Right atrium auricular region (tissue), 2 donors: Measurements from ENCODE around the gene LRRC52. TPM values are rescaled to one million over a fixed set of nuclear protein-coding genes. Genes with fewer than 3 reads are reported as not detected.

ENCODE experiments used
- DNase-seq: peaks from one replicate; pipeline ENCODE4 v3.0.0-alpha.2; 2019; ENCODE audit warnings: low spot score
- H3K27ac ChIP-seq, 2 donors: fragments of 200-600 bp; sonication (generic); 1 replicate in 1 of 2; 2 replicates in 1 of 2; pipeline ENCODE4 v1.5.1; 2016 to 2019
- H3K27me3 ChIP-seq, 2 donors: fragments of 200-600 bp; sonication (generic); one replicate each; pipeline versions ENCODE4 v1.5.1 to v1.6.0; 2017 to 2019
- H3K36me3 ChIP-seq: fragments of 200-600 bp; sonication (generic); one replicate; pipeline ENCODE4 v1.5.1; 2016
- H3K4me1 ChIP-seq, 2 donors: fragments of 200-600 bp; sonication (generic); one replicate each; pipeline versions ENCODE4 v1.5.1 to v1.6.0; 2017 to 2019
- H3K4me3 ChIP-seq, 2 donors: fragments of 200-600 bp; sonication (generic); 1 replicate in 1 of 2; 2 replicates in 1 of 2; pipeline ENCODE4 v1.5.1; 2017 to 2019; ENCODE audit warnings: mild to moderate bottlenecking in 1 of 2, moderate library complexity in 1 of 2
- H3K9me3 ChIP-seq, 2 donors: fragments of 200-600 bp; sonication (generic); one replicate each; pipeline ENCODE4 v1.5.1; 2019
- CTCF ChIP-seq, 2 donors: fragments of 200-600 bp; sonication (generic); IDR thresholded peaks; one replicate each; pipeline ENCODE4 v1.5.1; 2019; ENCODE audit warnings: antibody characterized with exemption in 2 of 2
- total RNA-seq, 2 donors: library from RNA; depleted of rRNA; stranded (reverse); fragments of >200 nt; gene quantifications; one replicate each; pipeline ENCODE4 v1.1.0, GENCODE V29; 2016

LRRC52 gene
- total RNA-seq, 2 donors from 2014 or later: not detected

GRCh38 chr1:165537356-165538109 is 6.3 kb upstream of the LRRC52 start:
- H3K27me3 ChIP-seq: no peaks in the 10 kb centered on the region
- H3K4me1 ChIP-seq: peaks cover 0 to 19% of the 10 kb centered on the region in 2 donors
- no peaks in the 10 kb centered on the region for H3K36me3 ChIP-seq
- DNase-seq: no peak
- no peak overlapping the region for H3K4me3 ChIP-seq
- no peaks in the 10 kb centered on the region for H3K9me3 ChIP-seq
- no peak overlapping the region for H3K27ac ChIP-seq
- TF ChIP-seq CTCF (IDR thresholded peaks at IDR 0.05): no peak

DNA sequence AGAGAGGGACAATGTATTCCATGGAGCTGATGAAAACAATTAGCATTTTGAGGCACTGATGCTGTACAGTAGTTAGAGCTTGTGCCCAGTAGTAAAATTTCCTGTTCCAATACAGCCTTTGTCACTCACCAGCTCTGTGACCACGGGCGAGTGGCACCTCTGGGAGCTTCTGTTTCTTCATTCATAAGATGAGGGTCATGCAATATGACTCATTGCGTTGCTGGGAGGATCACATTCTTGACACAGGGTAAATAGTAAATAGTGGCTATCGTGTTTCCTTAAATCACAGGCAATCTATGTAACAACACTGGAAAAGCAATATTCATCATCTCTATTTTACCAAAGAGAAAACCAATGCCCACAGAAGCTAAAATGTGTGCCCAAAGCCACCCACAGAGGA is 4.5 kb upstream of the LRRC52 start:
- no peak for TF ChIP-seq CTCF (IDR thresholded peaks at IDR 0.05)
- H3K27ac ChIP-seq: peak overlapping the region; percentile 60 to 62
- H3K4me1 ChIP-seq: peaks cover 0 to 32% of the 10 kb centered on the region in 2 donors
- no peaks in the 10 kb centered on the region for H3K36me3 ChIP-seq
- H3K9me3 ChIP-seq: no peaks in the 10 kb centered on the region
- H3K4me3 ChIP-seq: no peak overlapping the region
- no peak for DNase-seq
- no peaks in the 10 kb centered on the region for H3K27me3 ChIP-seq

DNA sequence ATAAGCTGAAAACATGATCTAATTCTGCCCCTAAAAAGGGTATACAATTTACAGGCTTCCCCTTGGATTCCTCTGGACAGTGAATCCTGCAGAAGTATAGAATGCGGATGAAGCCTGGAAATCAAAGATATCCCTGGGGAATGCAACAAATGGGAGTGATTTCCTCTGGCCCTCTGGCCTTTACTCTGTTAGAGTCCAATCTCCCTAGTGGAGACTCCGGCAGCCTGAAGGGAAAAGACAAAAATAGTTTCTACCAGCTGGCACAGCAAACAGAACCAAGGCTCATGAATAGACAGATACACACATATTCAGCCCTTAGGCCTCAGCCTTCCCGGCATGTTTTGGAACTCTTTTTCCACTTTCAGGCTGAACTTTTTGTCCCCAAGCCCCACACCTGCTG is 3.9 kb upstream of the LRRC52 start:
- peaks cover 0 to 35% of the 10 kb centered on the region in 2 donors for H3K4me1 ChIP-seq
- no peak for DNase-seq
- TF ChIP-seq CTCF (IDR thresholded peaks at IDR 0.05): no peak

DNA sequence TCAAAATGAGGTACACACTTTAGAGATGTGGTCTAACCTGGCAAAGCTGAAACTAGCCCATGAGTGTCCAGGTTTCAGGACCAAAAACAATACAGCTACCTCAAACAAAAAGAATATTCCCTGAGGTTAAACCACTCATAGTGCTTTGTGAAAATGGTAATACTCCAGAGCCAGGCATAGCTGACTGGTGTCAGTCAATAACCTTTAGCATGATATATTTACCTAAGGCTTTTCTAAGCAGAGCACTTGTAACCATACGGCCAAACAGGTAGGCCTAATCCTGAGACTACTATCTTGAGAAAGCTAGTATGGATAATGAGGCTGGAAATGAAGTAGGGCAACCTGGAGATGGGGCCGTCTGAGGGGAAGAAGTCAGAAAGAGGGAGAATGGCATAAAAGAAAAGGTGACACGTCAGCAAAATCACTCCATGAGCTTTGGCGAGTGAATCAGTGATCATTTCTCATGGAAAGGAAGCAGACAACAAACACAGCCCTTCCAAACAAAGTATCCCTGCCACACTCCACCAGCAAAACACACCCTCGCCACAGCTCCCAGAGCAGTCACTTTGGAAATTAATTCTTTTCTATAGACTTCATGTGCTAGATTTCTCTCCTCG is 1.7 kb upstream of the LRRC52 start:
- no peak for DNase-seq
- no peak overlapping the region for H3K4me3 ChIP-seq
- no peaks in the 10 kb centered on the region for H3K36me3 ChIP-seq
- TF ChIP-seq CTCF (IDR thresholded peaks at IDR 0.05): no peak
- no peaks in the 10 kb centered on the region for H3K9me3 ChIP-seq
- H3K4me1 ChIP-seq: peaks cover 0 to 35% of the 10 kb centered on the region in 2 donors
- no peaks in the 10 kb centered on the region for H3K27me3 ChIP-seq
- H3K27ac ChIP-seq: no peak overlapping the region

More for the DNA sequence above, 3.9 kb upstream of the LRRC52 start:
- Histone ChIP-seq H3K4me3 (no peak overlapping the region), H3K27ac (peak overlapping the region; percentile 60 to 62), H3K27me3 (no peaks in the 10 kb centered on the region), H3K36me3 (no peaks in the 10 kb centered on the region), H3K9me3 (no peaks in the 10 kb centered on the region)

DNA sequence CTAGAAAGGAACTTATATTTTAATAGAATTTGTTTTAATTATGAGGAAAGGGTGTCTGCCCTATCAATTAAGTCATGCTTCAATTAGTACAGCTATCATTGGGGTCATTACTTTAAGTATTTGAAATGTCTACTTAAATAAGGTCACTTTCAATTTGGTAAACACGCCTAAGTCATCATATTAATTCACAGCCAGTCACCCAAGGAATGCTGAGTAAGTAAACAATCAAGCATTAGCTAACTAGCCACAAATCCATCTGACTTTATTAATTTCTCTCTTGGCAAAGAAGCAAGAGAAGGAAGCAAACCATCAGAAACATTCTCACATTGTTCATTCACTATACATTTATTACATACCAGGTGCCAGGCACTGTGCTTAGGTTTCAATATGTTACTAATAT is 1.2 kb upstream of the LRRC52 start:
- Histone ChIP-seq H3K4me3 (no peak overlapping the region), H3K9me3 (no peaks in the 10 kb centered on the region), H3K27me3 (no peaks in the 10 kb centered on the region), H3K27ac (no peak overlapping the region), H3K36me3 (no peaks in the 10 kb centered on the region), H3K4me1 (peaks cover 0 to 35% of the 10 kb centered on the region in 2 donors)
- DNase-seq: no peak
- TF ChIP-seq CTCF (IDR thresholded peaks at IDR 0.05): no peak
